RWPE2 (cell line): ENCODE measurements around the gene HRK.
A peak's percentile ranks its signal among the peaks of the same experiment; 100 is the strongest.

Experiments used
- ATAC-seq: fragments of 200-7000 bp; cut with Tn5 transposase; 3 replicates; pipeline ENCODE4 v1.9.1; 2021; ENCODE audit warnings: low read depth
- DNase-seq: peaks from one replicate; pipeline ENCODE4 v3.0.0-alpha.2; 2020; ENCODE audit warnings: low spot score
- H3K27ac ChIP-seq: fragments of 450-650 bp; 2 replicates; pipeline ENCODE4 v1.5.1; 2017; ENCODE audit warnings: mild to moderate bottlenecking; ENCODE audit not compliant: poor library complexity, severe bottlenecking
- H3K27me3 ChIP-seq: fragments of 250-450 bp; sonication (Bioruptor Pico); 2 replicates; pipeline ENCODE4 v1.5.1; 2021; ENCODE audit warnings: mild to moderate bottlenecking, moderate library complexity; ENCODE audit not compliant: insufficient read depth, poor library complexity, severe bottlenecking
- H3K36me3 ChIP-seq: fragments of 250-450 bp; sonication (Bioruptor Pico); 2 replicates; pipeline ENCODE4 v1.5.1; 2020; ENCODE audit warnings: low read depth, mild to moderate bottlenecking, moderate library complexity
- H3K4me1 ChIP-seq: fragments of 250-450 bp; sonication (Bioruptor Pico); 2 replicates; pipeline ENCODE4 v1.5.1; 2021; ENCODE audit warnings: mild to moderate bottlenecking, moderate library complexity; ENCODE audit not compliant: insufficient read depth, poor library complexity, severe bottlenecking
- H3K4me3 ChIP-seq: fragments of 250-450 bp; sonication (Bioruptor Pico); 2 replicates; pipeline ENCODE4 v1.5.1; 2021; ENCODE audit warnings: mild to moderate bottlenecking, moderate library complexity; ENCODE audit not compliant: severe bottlenecking
- H3K9me3 ChIP-seq: fragments of 250-450 bp; sonication (Bioruptor Pico); 2 replicates; pipeline ENCODE4 v1.5.1; 2021; ENCODE audit warnings: mild to moderate bottlenecking, moderate library complexity; ENCODE audit not compliant: severe bottlenecking
- TF ChIP-seq, protein P1 (sequence below): fragments of 450-650 bp; IDR thresholded peaks from one replicate; pipeline ENCODE4 v1.5.1; 2017; ENCODE audit warnings: mild to moderate bottlenecking, moderate library complexity; ENCODE audit not compliant: poor library complexity, severe bottlenecking

HRK gene

DNA sequence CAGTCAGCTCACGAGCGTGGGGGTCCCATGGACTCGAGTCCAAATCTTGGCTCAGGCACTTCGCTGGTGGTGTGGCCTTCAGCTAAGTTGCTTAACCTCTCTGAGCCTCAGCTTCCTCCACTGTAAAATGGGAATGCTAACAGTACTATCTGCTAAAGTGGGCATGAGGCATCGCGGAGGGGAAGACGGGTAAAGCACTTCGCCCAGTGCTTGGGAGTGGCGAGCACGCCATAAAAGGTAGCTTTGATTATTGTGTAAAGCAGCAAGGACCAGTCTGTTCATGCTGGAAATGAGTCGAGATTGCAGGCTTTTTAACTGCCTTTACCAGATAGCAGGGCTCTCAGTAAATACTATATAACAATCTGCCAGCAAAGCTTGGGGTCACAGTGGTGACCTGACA lies 24.5 kb downstream of the HRK start:
- ATAC-seq = no peak
- DNase-seq = no peak
- no peaks in the 10 kb centered on the region for H3K36me3 ChIP-seq
- H3K4me3 ChIP-seq = no peak overlapping the region
- H3K27ac ChIP-seq = no peak overlapping the region
- TF ChIP-seq, protein P1, sequence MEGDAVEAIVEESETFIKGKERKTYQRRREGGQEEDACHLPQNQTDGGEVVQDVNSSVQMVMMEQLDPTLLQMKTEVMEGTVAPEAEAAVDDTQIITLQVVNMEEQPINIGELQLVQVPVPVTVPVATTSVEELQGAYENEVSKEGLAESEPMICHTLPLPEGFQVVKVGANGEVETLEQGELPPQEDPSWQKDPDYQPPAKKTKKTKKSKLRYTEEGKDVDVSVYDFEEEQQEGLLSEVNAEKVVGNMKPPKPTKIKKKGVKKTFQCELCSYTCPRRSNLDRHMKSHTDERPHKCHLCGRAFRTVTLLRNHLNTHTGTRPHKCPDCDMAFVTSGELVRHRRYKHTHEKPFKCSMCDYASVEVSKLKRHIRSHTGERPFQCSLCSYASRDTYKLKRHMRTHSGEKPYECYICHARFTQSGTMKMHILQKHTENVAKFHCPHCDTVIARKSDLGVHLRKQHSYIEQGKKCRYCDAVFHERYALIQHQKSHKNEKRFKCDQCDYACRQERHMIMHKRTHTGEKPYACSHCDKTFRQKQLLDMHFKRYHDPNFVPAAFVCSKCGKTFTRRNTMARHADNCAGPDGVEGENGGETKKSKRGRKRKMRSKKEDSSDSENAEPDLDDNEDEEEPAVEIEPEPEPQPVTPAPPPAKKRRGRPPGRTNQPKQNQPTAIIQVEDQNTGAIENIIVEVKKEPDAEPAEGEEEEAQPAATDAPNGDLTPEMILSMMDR = no peak
- H3K4me1 ChIP-seq = no peaks in the 10 kb centered on the region
- H3K9me3 ChIP-seq = no peaks in the 10 kb centered on the region
- H3K27me3 ChIP-seq = no peaks in the 10 kb centered on the region

DNA sequence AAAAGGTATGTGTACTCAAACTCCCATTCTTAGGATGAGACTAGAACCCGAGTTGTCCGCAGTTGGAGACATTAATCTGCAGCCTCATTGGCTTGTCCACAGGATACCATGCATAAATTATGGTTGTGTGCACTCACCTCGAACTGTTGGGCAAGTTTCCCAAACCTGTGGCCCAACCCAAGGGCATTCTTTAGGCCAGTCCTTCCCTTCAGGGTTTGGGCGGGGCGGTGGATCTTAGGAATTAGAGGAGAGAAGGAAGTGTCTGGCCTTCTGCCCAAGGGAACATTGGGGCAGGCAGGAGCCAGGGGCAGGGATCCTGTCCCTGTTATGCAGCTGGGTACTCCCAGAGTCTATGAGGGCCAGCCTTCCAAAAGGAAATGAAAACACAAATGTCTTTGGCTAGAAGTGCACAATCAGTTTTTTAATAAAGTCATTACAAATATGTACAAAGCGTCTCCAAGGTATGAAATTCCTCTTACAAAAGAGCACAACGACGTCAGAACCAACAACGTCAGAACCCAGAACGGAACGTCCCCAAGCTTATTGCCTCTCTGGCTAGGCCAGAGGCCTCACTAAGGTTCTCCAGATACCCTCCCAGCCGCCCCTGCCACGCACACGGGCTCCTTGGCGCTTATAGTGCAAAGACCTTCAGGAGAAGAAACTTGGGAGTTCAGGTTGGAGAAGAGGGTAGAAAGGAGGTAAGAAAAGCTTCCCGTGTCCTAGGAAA lies 25.3 kb downstream of the HRK start:
- ATAC-seq (peak; percentile 74), DNase-seq (no peak)
- Histone ChIP-seq H3K27me3 (no peaks in the 10 kb centered on the region), H3K4me3 (no peak overlapping the region), H3K4me1 (no peaks in the 10 kb centered on the region), H3K36me3 (no peaks in the 10 kb centered on the region), H3K9me3 (no peaks in the 10 kb centered on the region), H3K27ac (no peak overlapping the region)
- TF ChIP-seq, protein P1 = no peak

DNA sequence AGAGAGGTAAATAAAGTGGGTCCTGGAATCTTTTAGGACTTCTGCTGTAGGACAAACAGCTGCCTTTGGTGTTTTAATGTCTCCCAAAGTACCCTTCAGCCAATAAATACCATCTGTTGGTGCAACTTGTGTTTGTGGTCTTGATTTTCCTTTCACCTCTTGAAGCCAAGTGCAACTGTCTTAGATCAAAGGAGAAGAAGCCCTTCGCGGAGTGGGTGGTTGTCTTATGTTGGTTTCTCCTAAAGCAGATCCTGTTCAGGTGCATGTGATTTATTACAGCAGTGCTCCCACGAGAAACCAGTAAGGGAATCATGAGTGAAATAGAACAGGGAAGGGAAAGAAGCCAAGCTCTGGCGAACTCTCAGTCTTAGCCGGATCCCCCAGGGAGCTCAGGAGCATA lies 27.7 kb downstream of the HRK start:
- Histone ChIP-seq H3K4me3 (no peak overlapping the region), H3K36me3 (no peaks in the 10 kb centered on the region), H3K27ac (no peak overlapping the region), H3K4me1 (no peaks in the 10 kb centered on the region), H3K27me3 (no peaks in the 10 kb centered on the region), H3K9me3 (no peaks in the 10 kb centered on the region)
- ATAC-seq = no peak
- DNase-seq = no peak
- TF ChIP-seq, protein P1 = no peak

DNA sequence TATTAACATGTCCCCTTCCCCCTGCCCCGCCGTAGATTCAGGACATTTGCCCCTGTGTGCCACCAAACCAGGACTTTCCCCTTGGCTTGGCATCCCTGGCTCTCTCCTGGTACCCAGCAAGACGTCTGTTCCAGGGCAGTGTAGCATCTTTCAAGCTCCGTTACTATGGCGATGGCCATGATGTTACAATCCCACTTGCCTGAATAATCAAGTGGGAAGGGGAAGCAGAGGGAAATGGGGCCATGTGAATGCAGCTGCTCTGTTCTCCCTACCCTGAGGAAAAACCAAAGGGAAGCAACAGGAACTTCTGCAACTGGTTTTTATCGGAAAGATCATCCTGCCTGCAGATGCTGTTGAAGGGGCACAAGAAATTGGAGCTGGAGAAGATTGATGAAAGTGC lies 28.9 kb downstream of the HRK start:
- no peaks in the 10 kb centered on the region for H3K27me3 ChIP-seq
- ATAC-seq (no peak), DNase-seq (no peak)
- TF ChIP-seq, protein P1 = no peak
- no peaks in the 10 kb centered on the region for H3K4me1 ChIP-seq
- no peaks in the 10 kb centered on the region for H3K9me3 ChIP-seq
- no peaks in the 10 kb centered on the region for H3K36me3 ChIP-seq
- no peak overlapping the region for H3K27ac ChIP-seq
- H3K4me3 ChIP-seq = no peak overlapping the region

DNA sequence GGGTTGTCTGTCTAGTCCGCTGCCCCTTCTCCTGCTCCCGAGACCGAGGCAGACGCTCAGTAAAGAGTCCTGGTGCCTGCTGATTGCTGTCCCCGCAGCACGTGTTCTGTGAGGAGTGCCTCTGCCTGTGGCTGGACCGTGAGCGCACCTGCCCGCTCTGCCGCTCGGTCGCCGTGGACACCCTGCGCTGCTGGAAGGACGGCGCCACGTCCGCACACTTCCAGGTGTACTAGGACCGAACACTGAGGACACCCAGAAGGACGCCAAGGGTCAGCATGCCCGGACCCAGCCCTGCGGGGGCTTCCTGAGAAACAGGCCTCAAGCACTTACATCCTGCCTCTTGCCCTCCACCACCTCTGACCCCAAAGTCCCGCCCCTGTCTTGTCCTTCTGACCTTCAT lies 32.0 kb downstream of the HRK start:
- H3K27me3 ChIP-seq = no peaks in the 10 kb centered on the region
- DNase-seq (no peak), ATAC-seq (no peak)
- no peaks in the 10 kb centered on the region for H3K36me3 ChIP-seq
- no peak overlapping the region for H3K27ac ChIP-seq
- H3K4me3 ChIP-seq = no peak overlapping the region
- H3K4me1 ChIP-seq = no peaks in the 10 kb centered on the region
- TF ChIP-seq, protein P1 = no peak
- H3K9me3 ChIP-seq = no peaks in the 10 kb centered on the region
